Upper lobe of right lung (tissue), 1 donor: Measurements from ENCODE around the gene ITPR2. TPM values are rescaled to one million over a fixed set of nuclear protein-coding genes. Genes with fewer than 3 reads are reported as not detected.

Experiments
- ATAC-seq: fragments of 200-7000 bp; cut with Tn5 transposase; one replicate; pipeline ENCODE4 v1.9.1; 2020; ENCODE audit warnings: mild to moderate bottlenecking, moderate library complexity
- DNase-seq: peaks from one replicate; pipeline ENCODE4 v3.0.0-alpha.2; 2020
- H3K27ac ChIP-seq: fragments of 200-600 bp; one replicate; pipeline ENCODE4 v1.8.0; 2022
- H3K27me3 ChIP-seq: fragments of 200-600 bp; one replicate; pipeline ENCODE4 v1.8.0; 2022; ENCODE audit warnings: mild to moderate bottlenecking
- H3K36me3 ChIP-seq: fragments of 200-600 bp; one replicate; pipeline ENCODE4 v1.8.0; 2022
- H3K4me1 ChIP-seq: fragments of 200-600 bp; one replicate; pipeline ENCODE4 v1.8.0; 2022
- H3K4me3 ChIP-seq: fragments of 200-600 bp; one replicate; pipeline ENCODE4 v1.8.0; 2022; ENCODE audit warnings: mild to moderate bottlenecking
- H3K9me3 ChIP-seq: fragments of 200-600 bp; one replicate; pipeline ENCODE4 v1.8.0; 2022
- intact Hi-C: fragments of 100-400 bp; cut with DNase I; formaldehyde crosslinking; loops from one replicate; pipeline ENCODE4 v1.11.0; 2022
- long read RNA-seq: library from polyadenylated mRNA; unstranded; transcript quantifications from one replicate; pipeline ENCODE4 v2.0.0, GENCODE V29; 2021
- total RNA-seq: library from RNA; stranded (reverse); fragmentation: NEBNext Ultra II Directional; extraction: Animal tissue kit (Norgen Biotek cat#: 25700); gene quantifications from one replicate; pipeline ENCODE4 v1.2.1, GENCODE V29; 2021
- TF ChIP-seq, protein P1 (sequence below): fragments of 200-600 bp; IDR thresholded peaks from one replicate; pipeline ENCODE4 v1.8.0; 2022; ENCODE audit warnings: antibody characterized with exemption
- donor health status: DM: no; HTN: yes; CAD: no; lungs with severe emphysema.

The ITPR2 gene
- total RNA-seq = 50.8 TPM
- long read RNA-seq, partial matches to known transcripts = 9 of 17 reads
- long read RNA-seq, other reads (novel, unspliced or antisense) = 8 of 17 reads

DNA sequence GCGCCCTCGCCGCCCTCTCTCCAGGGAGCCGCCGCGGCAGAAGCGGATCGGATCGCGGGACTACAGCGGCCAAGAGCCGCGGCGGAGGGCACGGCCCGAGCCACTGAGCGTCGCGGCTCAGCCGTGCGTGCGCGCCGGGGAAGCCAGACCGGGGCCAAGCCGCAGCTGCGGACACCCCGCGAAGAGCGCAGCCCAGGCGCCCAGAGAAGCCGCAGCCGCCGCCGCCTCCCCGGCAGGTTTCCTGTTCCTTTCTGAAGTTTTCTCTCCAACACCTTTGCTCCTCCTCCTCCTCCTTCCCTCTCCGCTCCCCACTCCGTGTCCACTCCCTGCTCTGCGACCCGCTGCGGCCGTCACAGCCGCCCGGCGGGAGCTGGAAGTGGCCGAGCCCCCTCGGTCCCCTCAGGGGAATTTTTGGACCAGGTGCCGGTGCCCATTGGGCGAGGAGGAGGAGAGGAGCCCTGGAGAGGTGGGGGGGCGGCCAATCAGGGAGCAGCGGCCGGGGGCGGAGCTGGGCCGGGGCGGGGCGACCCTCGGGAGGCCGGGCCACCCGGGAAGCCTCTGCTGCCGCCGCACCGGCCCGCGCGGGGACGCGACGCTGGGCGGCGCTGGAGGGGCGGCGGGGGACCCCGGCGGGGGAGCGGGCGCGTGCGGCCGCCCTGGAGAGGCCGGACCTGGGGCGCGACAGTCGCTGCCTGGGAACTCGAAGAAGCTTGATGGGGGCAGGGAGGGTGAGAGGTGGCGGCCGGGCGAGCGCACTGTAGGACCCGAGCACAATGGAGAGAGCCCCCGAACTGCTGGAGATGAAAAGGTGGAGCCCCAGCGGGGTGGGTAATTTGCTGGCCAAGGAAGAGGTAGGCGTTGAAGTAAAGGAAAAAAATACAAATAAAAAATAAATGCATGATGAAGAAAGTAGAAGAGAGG, at the start of gene ITPR2:
Gene ITPR2, minus strand, starts transcription at position 373 of the 921 bp plus-strand sequence. CDS start 413 bp downstream, outside the sequence.
- Histone ChIP-seq H3K4me1 (peaks cover 24% of the 10 kb centered on the region), H3K9me3 (no peaks in the 10 kb centered on the region), H3K27me3 (no peaks in the 10 kb centered on the region), H3K27ac (peak within 1 kb of the TSS; percentile 97), H3K36me3 (no peaks in the 10 kb centered on the region), H3K4me3 (peak within 1 kb of the TSS; percentile 92)
- intact Hi-C loops = no loop called here
- ATAC-seq = peak; percentile 97
- peak; percentile 98 for DNase-seq
- TF ChIP-seq, protein P1, sequence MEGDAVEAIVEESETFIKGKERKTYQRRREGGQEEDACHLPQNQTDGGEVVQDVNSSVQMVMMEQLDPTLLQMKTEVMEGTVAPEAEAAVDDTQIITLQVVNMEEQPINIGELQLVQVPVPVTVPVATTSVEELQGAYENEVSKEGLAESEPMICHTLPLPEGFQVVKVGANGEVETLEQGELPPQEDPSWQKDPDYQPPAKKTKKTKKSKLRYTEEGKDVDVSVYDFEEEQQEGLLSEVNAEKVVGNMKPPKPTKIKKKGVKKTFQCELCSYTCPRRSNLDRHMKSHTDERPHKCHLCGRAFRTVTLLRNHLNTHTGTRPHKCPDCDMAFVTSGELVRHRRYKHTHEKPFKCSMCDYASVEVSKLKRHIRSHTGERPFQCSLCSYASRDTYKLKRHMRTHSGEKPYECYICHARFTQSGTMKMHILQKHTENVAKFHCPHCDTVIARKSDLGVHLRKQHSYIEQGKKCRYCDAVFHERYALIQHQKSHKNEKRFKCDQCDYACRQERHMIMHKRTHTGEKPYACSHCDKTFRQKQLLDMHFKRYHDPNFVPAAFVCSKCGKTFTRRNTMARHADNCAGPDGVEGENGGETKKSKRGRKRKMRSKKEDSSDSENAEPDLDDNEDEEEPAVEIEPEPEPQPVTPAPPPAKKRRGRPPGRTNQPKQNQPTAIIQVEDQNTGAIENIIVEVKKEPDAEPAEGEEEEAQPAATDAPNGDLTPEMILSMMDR = no peak

DNA sequence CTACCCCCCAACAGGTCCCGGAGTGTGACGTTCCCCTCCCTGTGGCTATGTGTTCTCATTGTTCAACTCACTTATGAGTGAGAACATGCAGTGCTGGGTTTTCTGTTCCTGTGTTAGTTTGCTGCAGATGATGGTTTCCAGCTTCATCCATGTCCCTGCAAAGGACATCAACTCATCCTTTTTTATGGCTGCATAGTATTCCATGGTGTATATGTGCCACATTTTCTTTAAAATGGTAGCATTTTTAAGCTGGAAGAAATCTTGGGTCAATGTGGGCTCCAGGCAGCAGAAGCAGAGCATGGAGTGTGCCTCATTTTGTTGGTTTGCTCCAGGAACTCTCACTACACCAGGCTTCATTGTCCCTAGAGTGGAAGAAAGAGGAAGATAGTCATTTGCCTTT, 47.6 kb upstream of the ITPR2 start:
- ATAC-seq (no peak), DNase-seq (no peak)
- TF ChIP-seq, protein P1 = no peak
- intact Hi-C loops = no loop called here
- peaks cover 8% of the 10 kb centered on the region for H3K4me1 ChIP-seq
- H3K27ac ChIP-seq = no peak overlapping the region
- no peaks in the 10 kb centered on the region for H3K27me3 ChIP-seq
- no peaks in the 10 kb centered on the region for H3K36me3 ChIP-seq
- H3K9me3 ChIP-seq = no peaks in the 10 kb centered on the region
- H3K4me3 ChIP-seq = no peak overlapping the region

GRCh38 chr12:26878661-26879119, 45.7 kb upstream of the ITPR2 start:
- H3K27me3 ChIP-seq = no peaks in the 10 kb centered on the region
- ATAC-seq (peak; percentile 70), DNase-seq (peak; percentile 73)
- no peaks in the 10 kb centered on the region for H3K9me3 ChIP-seq
- TF ChIP-seq, protein P1 = no peak
- H3K4me1 ChIP-seq = peaks cover 8% of the 10 kb centered on the region
- H3K27ac ChIP-seq = no peak overlapping the region
- intact Hi-C loops = no loop called here
- no peak overlapping the region for H3K4me3 ChIP-seq
- H3K36me3 ChIP-seq = no peaks in the 10 kb centered on the region

DNA sequence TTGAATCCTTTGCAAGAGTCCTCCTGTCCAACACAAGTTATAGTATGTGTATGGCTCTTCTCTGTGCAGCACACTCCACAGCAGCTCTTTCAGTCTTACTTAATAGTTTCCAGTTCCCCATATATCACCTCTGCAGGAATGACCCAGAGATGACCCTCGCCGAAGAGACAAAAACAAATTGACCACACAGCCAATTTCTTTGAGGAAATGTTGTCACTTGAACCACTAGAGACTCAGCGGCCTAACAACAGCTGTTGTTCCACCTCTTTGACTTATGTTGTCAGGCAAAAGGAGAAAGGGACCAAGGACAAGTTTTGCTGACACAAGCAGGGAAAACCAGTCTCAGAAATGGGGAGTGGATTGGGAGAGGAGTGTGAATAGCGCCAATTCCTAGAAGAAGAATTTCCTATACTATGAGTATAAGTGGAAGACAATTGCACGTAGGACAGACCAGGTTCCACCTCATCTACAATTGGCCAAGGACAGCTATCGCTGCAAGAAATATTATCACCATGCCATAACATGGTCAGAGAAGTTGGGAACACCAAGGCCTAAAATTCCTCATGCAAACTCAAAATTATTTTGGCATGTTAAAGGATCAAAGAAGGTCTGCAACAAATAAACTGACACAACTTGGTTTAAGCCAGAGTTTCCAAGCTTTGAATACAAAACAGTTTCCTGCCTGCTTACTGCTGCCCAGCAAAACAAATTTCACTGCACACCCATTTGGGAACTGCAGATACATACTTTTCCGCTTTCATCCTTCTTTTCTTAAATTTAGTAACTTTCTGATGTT, 41.7 kb upstream of the ITPR2 start:
- Histone ChIP-seq H3K9me3 (no peaks in the 10 kb centered on the region), H3K36me3 (no peaks in the 10 kb centered on the region), H3K4me1 (peaks cover 24% of the 10 kb centered on the region), H3K27ac (no peak overlapping the region), H3K27me3 (no peaks in the 10 kb centered on the region), H3K4me3 (no peak overlapping the region)
- TF ChIP-seq, protein P1 = no peak
- ATAC-seq = peak; percentile 72
- no peak for DNase-seq
- intact Hi-C loops = no loop called here

GRCh38 chr12:26872625-26873024, 39.6 kb upstream of the ITPR2 start:
- H3K4me3 ChIP-seq = no peak overlapping the region
- H3K27me3 ChIP-seq = no peaks in the 10 kb centered on the region
- intact Hi-C loops = no loop called here
- TF ChIP-seq, protein P1 = no peak
- H3K4me1 ChIP-seq = peaks cover 16% of the 10 kb centered on the region
- no peak for DNase-seq
- no peak for ATAC-seq
- H3K27ac ChIP-seq = no peak overlapping the region
- H3K36me3 ChIP-seq = no peaks in the 10 kb centered on the region
- no peaks in the 10 kb centered on the region for H3K9me3 ChIP-seq
